Mesendoderm (in vitro differentiated cells): ENCODE measurements around the gene THSD8. TPM values are rescaled to one million over a fixed set of nuclear protein-coding genes. Genes with fewer than 3 reads are reported as not detected.
"Not testable (repeated sequence)": the region's sequence is repeated elsewhere in the genome, so short reads cannot be mapped to it uniquely, and the experiment has no call there.

ENCODE experiments used
- DNase-seq: peaks from one replicate; pipeline ENCODE4 v3.0.0; 2013
- H2AK5ac ChIP-seq: 2 replicates; pipeline ENCODE4 v1.6.1; 2013; ENCODE audit warnings: low read length, inconsistent platforms
- H2BK120ac ChIP-seq: 2 replicates; pipeline ENCODE4 v1.6.1; 2013; ENCODE audit warnings: low read depth, mild to moderate bottlenecking, low read length, moderate library complexity, mixed read lengths
- H2BK15ac ChIP-seq: replicated peaks from 2 replicates; pipeline ENCODE4 v1.6.1; 2013; ENCODE audit warnings: low read depth, mild to moderate bottlenecking, moderate library complexity
- H2BK5ac ChIP-seq: 2 replicates; pipeline ENCODE4 v1.6.1; 2013; ENCODE audit warnings: low read length, inconsistent platforms
- H3K18ac ChIP-seq: 2 replicates; pipeline ENCODE4 v1.6.1; 2013; ENCODE audit warnings: mild to moderate bottlenecking, low read length, mixed read lengths
- H3K23ac ChIP-seq: one replicate; pipeline ENCODE4 v1.6.1; 2013; ENCODE audit warnings: low read length
- H3K27ac ChIP-seq: 2 replicates; pipeline ENCODE4 v1.5.1; 2013; ENCODE audit warnings: low read depth, mild to moderate bottlenecking, inconsistent platforms, low read length, moderate library complexity
- H3K27me3 ChIP-seq: 2 replicates; pipeline ENCODE4 v1.6.1; 2013; ENCODE audit warnings: low read length, control low read depth, mild to moderate bottlenecking, inconsistent platforms; ENCODE audit not compliant: insufficient read depth, poor library complexity
- H3K36me3 ChIP-seq: 2 replicates; pipeline ENCODE4 v1.6.1; 2013; ENCODE audit warnings: low read length, inconsistent platforms; ENCODE audit not compliant: control insufficient read depth, insufficient read depth
- H3K4ac ChIP-seq: one replicate; pipeline ENCODE4 v1.6.1; 2013; ENCODE audit warnings: low read depth, mild to moderate bottlenecking, low read length, moderate library complexity
- H3K4me1 ChIP-seq: 2 replicates; pipeline ENCODE4 v1.6.1; 2013; ENCODE audit warnings: low read depth, low read length, inconsistent platforms; ENCODE audit not compliant: control insufficient read depth
- H3K4me2 ChIP-seq: 2 replicates; pipeline ENCODE4 v1.6.1; 2013; ENCODE audit warnings: low read length
- H3K4me3 ChIP-seq: 2 replicates; pipeline ENCODE4 v1.5.1; 2013; ENCODE audit warnings: mild to moderate bottlenecking, low read length
- H3K56ac ChIP-seq: one replicate; pipeline ENCODE4 v1.6.1; 2013; ENCODE audit warnings: low read length
- H3K79me1 ChIP-seq: 2 replicates; pipeline ENCODE4 v1.6.1; 2013; ENCODE audit warnings: low read length, inconsistent platforms
- H3K79me2 ChIP-seq: 2 replicates; pipeline ENCODE4 v1.6.1; 2013; ENCODE audit warnings: mild to moderate bottlenecking, low read length; ENCODE audit not compliant: control insufficient read depth, insufficient read depth
- H3K9ac ChIP-seq: 2 replicates; pipeline ENCODE4 v1.6.1; 2013; ENCODE audit warnings: low read length, inconsistent platforms
- H4K5ac ChIP-seq: one replicate; pipeline ENCODE4 v1.6.1; 2013; ENCODE audit warnings: low read length
- H4K8ac ChIP-seq: one replicate; pipeline ENCODE4 v1.6.1; 2013; ENCODE audit warnings: low read depth, mild to moderate bottlenecking, control low read depth, low read length, moderate library complexity
- WGBS: extraction: QIAGEN DNeasy Blood & Tissue Kit; methylation state at CpG from one replicate; pipeline ENCODE4 v1.1.7; 2013; ENCODE audit warnings: low lambda C conversion rate, missing lambda C conversion rate; ENCODE audit not compliant: insufficient coverage; ENCODE audit errors: extremely low coverage; 5-methylcytosine and 5-hydroxymethylcytosine counted together
- small RNA-seq: library from polyadenylated mRNA; stranded (forward); fragments of <200 nt; extraction: miRNeasy Mini kit (QIAGEN cat#:217004); gene quantifications from one replicate; pipeline ENCODE3, GENCODE V24; 2013; ENCODE audit not compliant: insufficient read depth

THSD8 gene

DNA sequence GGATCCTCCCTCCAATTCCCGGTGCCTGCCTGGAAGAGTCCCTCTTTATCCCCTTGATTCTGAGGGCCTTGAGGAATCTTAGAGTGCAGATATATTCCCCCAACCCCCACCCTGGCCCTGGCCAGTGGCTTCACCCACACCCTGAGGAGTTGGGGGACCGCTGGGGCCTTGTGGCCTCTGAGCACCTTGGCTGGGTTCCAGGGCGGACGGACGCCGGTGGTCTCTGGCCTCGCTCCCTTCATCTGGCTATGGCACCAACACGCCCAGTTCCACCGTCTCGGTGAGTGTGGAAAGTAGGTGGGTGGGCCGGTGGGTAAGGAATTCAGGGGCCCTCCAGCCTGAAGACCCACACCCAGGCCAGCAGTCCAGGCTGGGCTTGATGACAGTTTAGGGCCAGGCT, 41.5 kb downstream of the THSD8 start:
- no peak overlapping the region for H3K4ac ChIP-seq
- no peak overlapping the region for H3K4me2 ChIP-seq
- no CpG with 5 or more reads among the region's 11 CpGs for WGBS
- H3K4me1 ChIP-seq, result no peaks in the 10 kb centered on the region
- no peaks in the 10 kb centered on the region for H3K27me3 ChIP-seq
- H3K27ac ChIP-seq, result no peak overlapping the region
- no peak overlapping the region for H2BK120ac ChIP-seq
- H4K8ac ChIP-seq, result no peak overlapping the region
- no peak overlapping the region for H3K4me3 ChIP-seq
- no peaks in the 10 kb centered on the region for H3K36me3 ChIP-seq
- no peak overlapping the region for H3K56ac ChIP-seq
- no peaks in the 10 kb centered on the region for H3K79me1 ChIP-seq
- no peak overlapping the region for H3K9ac ChIP-seq
- H2BK15ac ChIP-seq, result no peak overlapping the region
- H3K18ac ChIP-seq, result no peak overlapping the region
- no peak overlapping the region for H2AK5ac ChIP-seq
- DNase-seq, result no peak
- H3K79me2 ChIP-seq, result no peaks in the 10 kb centered on the region
- no peak overlapping the region for H4K5ac ChIP-seq
- no peak overlapping the region for H3K23ac ChIP-seq
- H2BK5ac ChIP-seq, result no peak overlapping the region

DNA sequence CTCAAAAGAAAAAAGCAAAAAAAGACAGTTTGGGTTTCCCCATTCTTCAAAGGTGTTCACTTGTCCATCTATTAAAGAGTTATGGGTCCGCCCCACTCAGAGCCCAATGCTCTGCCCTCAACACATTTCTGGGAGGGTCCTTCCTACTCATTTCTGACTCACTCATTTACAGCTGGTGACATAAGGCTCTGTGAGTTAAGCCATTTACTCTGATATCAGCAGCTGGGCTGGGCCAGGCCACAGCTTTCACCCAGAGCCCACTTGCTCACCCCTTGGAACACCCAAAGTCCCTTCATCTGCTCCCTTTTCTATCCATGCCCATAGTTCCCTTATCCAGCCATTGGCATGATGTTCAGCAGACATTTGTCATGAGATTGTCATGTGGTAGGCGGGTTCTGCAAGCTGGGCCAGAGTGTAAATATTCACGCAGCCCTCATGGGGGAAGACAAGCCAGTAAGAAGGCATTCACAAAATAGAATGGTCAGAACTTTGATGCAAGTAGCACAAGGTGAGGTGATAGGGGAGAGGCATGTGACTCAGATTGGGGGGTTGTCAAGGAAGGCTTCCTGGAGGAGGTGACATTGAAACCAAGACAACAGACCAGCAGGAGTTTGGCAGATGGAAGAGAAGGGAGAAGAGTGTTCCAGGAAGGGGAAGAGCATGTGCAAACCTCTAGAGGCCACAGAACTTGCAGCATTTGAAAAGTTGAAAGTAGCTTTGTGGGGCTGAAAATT, 42.3 kb downstream of the THSD8 start:
- H2BK15ac ChIP-seq, result no peak overlapping the region
- no peaks in the 10 kb centered on the region for H3K79me2 ChIP-seq
- H2BK5ac ChIP-seq, result no peak overlapping the region
- no peaks in the 10 kb centered on the region for H3K36me3 ChIP-seq
- H3K23ac ChIP-seq, result no peak overlapping the region
- no peak overlapping the region for H2BK120ac ChIP-seq
- no peak overlapping the region for H3K18ac ChIP-seq
- no peak overlapping the region for H3K56ac ChIP-seq
- no peak overlapping the region for H3K4me3 ChIP-seq
- no peaks in the 10 kb centered on the region for H3K4me1 ChIP-seq
- H3K27ac ChIP-seq, result no peak overlapping the region
- no peak overlapping the region for H3K9ac ChIP-seq
- H3K4ac ChIP-seq, result no peak overlapping the region
- no peak overlapping the region for H4K5ac ChIP-seq
- H3K27me3 ChIP-seq, result no peaks in the 10 kb centered on the region
- no peak for DNase-seq
- H3K4me2 ChIP-seq, result no peak overlapping the region
- H4K8ac ChIP-seq, result no peak overlapping the region
- no peak overlapping the region for H2AK5ac ChIP-seq
- no CpG with 5 or more reads among the region's 3 CpGs for WGBS
- no peaks in the 10 kb centered on the region for H3K79me1 ChIP-seq

DNA sequence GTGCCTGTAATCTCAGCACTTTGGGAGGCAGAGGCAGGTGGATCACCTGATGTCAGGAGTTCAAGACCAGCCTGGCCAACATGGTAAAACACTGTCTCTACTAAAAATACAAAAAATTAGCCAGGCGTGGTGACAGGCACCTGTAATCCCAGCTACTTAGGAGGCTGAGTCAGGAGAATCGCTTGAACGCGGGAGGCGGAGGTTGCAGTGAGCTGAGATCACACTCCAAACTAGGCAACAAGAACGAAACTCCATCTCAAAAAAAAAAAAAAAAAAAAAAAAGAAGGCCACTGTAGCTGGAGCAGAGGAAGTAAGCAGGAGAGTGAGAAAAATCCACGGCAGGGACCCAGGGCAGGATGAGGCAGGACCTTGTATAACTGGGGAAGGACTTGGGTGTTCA, 44.7 kb downstream of the THSD8 start:
- not testable (repeated sequence) for H2BK120ac ChIP-seq, H3K9ac ChIP-seq, H3K18ac ChIP-seq, H3K4me1 ChIP-seq, DNase-seq, H3K27me3 ChIP-seq, H3K36me3 ChIP-seq, H2AK5ac ChIP-seq, H3K4ac ChIP-seq, H3K27ac ChIP-seq, H3K79me1 ChIP-seq, H3K4me3 ChIP-seq, H2BK5ac ChIP-seq, H3K79me2 ChIP-seq, H4K8ac ChIP-seq, H4K5ac ChIP-seq, H2BK15ac ChIP-seq, H3K56ac ChIP-seq, H3K4me2 ChIP-seq, H3K23ac ChIP-seq
- no CpG with 5 or more reads among the region's 7 CpGs for WGBS

DNA sequence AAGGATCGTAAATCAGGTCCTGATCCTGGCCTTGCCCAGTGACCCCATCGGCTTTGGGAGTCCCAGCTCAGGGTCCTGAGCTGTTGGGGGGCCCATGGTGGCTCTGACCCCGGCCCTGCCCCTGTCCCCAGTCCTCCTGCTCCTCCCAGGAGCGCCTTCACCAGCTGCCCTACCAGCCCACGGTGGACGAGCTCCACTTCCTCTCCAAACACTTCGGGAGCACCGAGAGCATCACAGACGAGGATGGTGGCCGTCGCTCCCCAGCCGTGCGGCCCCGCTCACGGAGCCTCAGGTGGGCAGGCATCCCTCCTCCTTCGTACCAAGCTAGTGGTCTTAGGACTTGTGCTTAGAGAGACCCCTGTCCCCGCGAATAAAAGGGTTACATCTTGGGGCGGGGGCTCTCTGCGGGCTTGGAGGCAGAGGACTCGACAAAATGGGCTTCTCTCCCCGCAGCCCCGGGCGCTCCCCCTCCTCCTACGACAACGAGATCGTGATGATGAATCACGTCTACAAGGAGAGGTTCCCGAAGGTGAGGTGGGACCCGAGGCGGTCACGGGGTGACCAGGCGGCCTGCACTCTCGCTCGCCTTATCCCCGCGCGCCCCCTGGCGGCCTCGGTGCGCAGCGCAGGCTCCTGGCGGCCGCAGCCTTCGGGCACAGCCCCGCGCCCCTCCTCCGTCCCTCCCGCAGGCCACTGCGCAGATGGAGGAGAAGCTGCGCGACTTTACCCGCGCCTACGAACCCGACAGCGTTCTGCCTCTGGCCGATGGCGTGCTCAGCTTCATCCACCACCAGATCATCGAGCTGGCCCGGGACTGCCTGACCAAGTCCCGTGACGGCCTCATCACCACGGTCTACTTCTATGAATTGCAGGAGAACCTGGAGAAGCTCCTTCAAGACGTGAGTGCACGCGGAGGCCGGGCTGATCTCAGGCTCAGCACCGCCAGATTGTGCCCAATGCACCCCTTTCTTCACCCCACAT, 45.6 kb downstream of the THSD8 start:
- Histone ChIP-seq H3K36me3 (no peaks in the 10 kb centered on the region), H3K4me3 (no peak overlapping the region), H3K79me1 (no peaks in the 10 kb centered on the region), H3K4ac (no peak overlapping the region), H3K27ac (no peak overlapping the region), H2BK120ac (no peak overlapping the region), H2BK15ac (no peak overlapping the region), H4K5ac (no peak overlapping the region), H3K27me3 (no peaks in the 10 kb centered on the region), H3K18ac (no peak overlapping the region), H3K56ac (peak overlapping the region; percentile 12), H3K9ac (peak overlapping the region; percentile 43), H4K8ac (no peak overlapping the region), H3K4me2 (peak overlapping the region; percentile 0), H3K23ac (no peak overlapping the region), H2BK5ac (no peak overlapping the region), H2AK5ac (no peak overlapping the region), H3K4me1 (no peaks in the 10 kb centered on the region), H3K79me2 (no peaks in the 10 kb centered on the region)
- no CpG with 5 or more reads among the region's 69 CpGs for WGBS
- DNase-seq, result peak; percentile 91

Small RNA genes lying within 50 kb of the gene (small RNA-seq; reads per million reads assigned to genes)
- gene MIR5684 (not detected), gene MIR6794 (not detected)
